SK-N-SH treated with all-trans-retinoic acid at 6 μM for 48 hours (cell line): ENCODE data around the gene EPS8L1.

Source experiments
- ESRRG ChIP-seq: fragments of 250-450 bp; sonication (Bioruptor Pico); IDR thresholded peaks from 2 replicates; pipeline ENCODE4 v1.6.1; 2021; ENCODE audit warnings: mild to moderate bottlenecking
- PPARA ChIP-seq: fragments of 250-450 bp; sonication (Bioruptor Pico); IDR thresholded peaks from 2 replicates; pipeline ENCODE4 v1.5.0; 2020; ENCODE audit warnings: mild to moderate bottlenecking, borderline replicate concordance
- TCF4 ChIP-seq: fragments of 250-450 bp; sonication (Bioruptor Pico); IDR thresholded peaks from 2 replicates; pipeline ENCODE4 v1.8.0; 2021; ENCODE audit warnings: mild to moderate bottlenecking, moderate library complexity, borderline replicate concordance
- ZC3H10 ChIP-seq: fragments of 250-450 bp; sonication (Bioruptor Pico); IDR thresholded peaks from 2 replicates; pipeline ENCODE4 v1.5.1; 2021; ENCODE audit warnings: mild to moderate bottlenecking, moderate library complexity
- TF ChIP-seq, protein P1 (sequence below): fragments of 250-450 bp; sonication (Bioruptor Pico); IDR thresholded peaks from 2 replicates; pipeline ENCODE4 v1.5.1; 2020; ENCODE audit warnings: low read depth, mild to moderate bottlenecking, moderate library complexity

DNA sequence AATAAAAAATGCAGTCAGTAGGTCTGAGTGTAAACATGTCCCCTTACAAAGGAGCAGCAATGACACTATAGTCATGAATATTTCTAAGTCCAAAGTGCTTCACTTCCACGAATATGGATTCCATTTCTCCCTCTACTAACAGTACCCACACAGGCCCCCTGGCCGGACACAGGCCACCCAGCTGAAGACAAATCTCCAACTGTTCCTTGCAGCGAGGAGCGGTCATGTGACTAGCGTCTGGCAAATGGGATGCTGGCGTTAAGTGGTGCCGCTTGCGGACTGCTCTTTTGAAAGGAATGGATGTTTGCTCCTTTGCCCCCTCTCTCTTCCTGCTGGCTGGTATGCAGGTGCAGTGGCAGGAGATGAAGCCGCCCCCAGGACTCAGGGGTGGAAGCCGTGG lies 25.6 kb downstream of the EPS8L1 start:
- TF ChIP-seq, protein P1, sequence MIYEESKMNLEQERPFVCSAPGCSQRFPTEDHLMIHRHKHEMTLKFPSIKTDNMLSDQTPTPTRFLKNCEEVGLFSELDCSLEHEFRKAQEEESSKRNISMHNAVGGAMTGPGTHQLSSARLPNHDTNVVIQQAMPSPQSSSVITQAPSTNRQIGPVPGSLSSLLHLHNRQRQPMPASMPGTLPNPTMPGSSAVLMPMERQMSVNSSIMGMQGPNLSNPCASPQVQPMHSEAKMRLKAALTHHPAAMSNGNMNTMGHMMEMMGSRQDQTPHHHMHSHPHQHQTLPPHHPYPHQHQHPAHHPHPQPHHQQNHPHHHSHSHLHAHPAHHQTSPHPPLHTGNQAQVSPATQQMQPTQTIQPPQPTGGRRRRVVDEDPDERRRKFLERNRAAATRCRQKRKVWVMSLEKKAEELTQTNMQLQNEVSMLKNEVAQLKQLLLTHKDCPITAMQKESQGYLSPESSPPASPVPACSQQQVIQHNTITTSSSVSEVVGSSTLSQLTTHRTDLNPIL (CRISPR knock-in tag): no peak
- TF ChIP-seq ZC3H10 (CRISPR knock-in tag) (no peak), TCF4 (CRISPR knock-in tag) (no peak), ESRRG (CRISPR knock-in tag) (no peak), PPARA (CRISPR knock-in tag) (no peak)
